HG02973 (cell line): ENCODE measurements around the gene SERPINB13.
"Not testable (repeated sequence)": the region's sequence is repeated elsewhere in the genome, so short reads cannot be mapped to it uniquely, and the experiment has no call there.

Experiments used
- ATAC-seq: cut with Tn5 transposase; IDR thresholded peaks from one replicate; pipeline ENCODE4 v1.9.1; 2021; ENCODE audit warnings: moderate library complexity; ENCODE audit not compliant: unreplicated experiment

Gene SERPINB13

DNA sequence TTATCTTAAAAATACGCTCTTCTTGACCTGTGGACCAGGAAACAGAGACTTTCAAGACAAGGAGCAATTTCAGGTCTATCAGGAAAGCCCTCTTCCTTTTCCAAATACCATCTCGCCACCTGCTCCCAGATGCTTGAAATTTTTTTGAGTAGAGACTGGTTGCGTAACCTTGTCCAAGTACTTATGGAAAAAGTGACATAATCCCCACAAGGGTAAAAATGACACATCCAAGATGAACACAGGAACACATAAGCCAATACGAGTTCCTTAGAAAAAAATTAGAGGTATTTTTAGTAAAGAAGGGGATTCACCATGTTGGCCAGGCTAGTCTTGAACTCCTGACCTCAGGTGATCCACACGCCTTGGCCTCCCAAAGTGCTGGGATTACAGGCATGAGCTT lies 1.8 kb downstream of the SERPINB13 start:
- no peak for ATAC-seq

DNA sequence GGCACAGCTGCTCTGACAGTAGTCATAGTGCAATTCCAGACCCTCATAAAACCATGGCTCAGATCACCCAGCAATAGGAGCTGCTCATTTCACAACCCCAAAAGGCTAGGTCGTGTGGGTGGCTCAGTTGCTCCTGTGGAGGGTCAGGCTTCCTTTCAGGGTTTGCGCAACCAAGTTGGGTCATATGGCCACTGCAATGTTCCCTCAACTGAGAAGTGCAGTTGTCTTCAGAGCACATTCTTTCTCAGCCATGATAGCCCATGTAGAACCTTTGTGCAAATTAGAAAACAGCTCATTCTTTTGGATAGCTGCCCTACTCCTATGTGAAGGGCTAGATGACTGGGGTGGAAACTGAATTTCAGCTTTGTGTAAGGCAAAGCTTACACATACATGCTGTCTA lies 3.2 kb downstream of the SERPINB13 start:
- ATAC-seq = no peak

DNA sequence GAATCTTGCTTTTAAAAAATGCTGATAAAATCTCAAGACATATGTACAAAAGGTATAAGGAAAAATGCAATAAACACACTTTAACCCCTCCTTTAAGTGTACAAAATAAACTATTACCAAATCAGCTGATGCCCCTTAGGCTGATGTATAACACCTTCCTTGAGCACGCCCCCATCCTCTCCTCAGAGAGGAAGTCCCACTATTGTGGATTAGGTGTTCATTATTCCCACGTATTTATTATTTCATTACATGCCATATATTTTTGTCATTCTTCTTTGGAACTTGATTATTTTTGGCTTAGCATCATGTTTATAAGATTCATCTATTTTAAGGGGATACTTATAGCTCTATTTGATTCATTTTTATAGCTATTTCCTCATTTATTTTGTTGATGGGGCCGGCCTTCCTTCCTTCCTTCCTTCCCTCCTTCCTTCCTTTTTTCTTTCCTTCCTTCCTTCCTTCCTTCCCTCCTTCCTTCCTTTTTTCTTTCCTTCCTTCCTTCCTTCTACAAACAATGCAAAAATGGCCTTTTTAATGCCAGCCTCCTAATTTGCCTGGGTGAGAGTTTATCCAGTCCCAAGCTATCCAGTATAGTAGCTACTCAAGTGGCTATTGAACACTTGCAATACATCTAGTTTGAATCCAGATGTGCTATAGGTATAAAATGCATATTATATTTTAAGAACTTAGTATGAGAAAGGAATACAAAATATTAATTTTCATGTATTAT lies 4.0 kb downstream of the SERPINB13 start:
- no peak for ATAC-seq

DNA sequence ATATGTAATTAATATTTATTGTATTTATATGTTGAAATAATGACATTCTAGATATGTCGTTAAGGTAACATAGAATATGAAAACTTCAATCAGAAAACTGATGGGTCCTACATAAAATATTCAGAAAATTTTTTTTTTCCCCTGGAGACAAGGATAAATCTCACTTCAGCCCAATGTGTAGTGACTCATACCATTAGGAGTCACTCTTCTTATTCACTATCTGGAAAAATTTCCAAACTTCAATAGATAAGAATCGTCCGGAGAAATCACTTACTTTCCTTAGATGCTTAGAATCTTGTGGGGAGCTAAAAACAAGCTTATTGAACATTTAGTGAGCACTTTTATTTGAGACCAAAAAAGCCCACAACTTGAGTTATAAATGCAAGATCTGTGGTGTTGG lies 4.6 kb downstream of the SERPINB13 start:
- no peak for ATAC-seq

DNA sequence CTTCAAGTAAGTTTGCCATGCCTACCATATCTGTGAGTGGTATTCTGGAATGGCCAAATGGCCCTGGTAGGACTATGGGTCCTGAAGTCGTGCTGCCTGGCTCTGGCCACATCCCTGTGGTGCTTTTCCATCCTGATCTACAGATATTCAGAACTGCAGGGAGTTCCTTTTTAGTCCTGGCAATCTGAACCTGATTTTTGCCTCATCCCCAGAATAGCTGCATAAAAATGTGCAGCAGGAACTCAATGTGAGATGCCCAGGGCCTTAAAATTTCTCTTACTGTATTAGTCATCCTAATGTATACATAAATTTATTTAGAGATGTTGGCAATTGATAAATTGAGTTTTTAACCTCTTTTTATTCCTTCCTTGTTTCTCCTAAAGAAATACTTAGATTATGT lies 5.3 kb downstream of the SERPINB13 start:
- ATAC-seq = no peak

DNA sequence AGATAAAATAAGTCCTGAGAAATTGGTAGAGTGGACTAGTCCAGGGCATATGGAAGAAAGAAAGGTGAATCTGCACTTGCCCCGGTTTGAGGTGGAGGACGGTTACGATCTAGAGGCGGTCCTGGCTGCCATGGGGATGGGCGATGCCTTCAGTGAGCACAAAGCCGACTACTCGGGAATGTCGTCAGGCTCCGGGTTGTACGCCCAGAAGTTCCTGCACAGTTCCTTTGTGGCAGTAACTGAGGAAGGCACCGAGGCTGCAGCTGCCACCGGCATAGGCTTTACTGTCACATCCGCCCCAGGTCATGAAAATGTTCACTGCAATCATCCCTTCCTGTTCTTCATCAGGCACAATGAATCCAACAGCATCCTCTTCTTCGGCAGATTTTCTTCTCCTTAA lies 9.8 kb downstream of the SERPINB13 start:
- ATAC-seq = no peak

DNA sequence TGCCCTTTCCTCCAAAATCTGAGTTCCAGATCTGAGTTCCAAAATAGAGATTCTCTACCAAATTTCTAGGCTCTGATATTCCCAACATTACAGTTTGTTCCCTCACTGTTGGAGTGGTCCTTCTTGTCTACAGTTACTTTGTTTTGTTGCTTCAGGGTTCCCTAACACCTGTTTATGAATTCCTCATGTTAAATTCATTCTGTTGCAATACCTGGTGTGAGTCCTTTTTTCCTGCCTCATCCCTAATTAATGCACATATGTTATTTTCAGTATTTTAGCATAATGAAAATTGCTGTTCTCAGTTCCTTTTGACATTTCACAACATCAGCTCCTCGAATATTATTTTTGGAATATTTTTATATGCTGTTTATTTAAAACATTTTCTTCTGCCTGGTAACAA lies 16.2 kb downstream of the SERPINB13 start:
- ATAC-seq = no peak

DNA sequence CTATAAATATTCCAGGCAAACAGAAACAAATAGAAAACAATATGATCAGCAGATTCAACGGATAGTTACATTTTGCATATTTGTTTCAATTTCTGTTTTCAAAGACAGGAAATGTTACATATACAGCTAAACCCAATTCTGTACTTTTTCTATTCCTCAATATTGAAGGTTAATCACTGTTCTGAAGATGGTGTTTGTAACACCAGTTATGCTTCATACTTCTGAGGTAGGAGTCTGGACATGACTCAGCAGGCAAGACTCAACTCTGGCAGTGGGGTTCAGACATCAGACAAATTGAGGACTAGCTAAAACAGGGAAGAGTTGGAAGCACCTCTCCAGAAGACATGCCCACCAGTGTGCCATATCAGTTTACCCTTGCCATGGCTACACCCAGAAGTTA lies 16.6 kb downstream of the SERPINB13 start:
- ATAC-seq = peak; percentile 95

DNA sequence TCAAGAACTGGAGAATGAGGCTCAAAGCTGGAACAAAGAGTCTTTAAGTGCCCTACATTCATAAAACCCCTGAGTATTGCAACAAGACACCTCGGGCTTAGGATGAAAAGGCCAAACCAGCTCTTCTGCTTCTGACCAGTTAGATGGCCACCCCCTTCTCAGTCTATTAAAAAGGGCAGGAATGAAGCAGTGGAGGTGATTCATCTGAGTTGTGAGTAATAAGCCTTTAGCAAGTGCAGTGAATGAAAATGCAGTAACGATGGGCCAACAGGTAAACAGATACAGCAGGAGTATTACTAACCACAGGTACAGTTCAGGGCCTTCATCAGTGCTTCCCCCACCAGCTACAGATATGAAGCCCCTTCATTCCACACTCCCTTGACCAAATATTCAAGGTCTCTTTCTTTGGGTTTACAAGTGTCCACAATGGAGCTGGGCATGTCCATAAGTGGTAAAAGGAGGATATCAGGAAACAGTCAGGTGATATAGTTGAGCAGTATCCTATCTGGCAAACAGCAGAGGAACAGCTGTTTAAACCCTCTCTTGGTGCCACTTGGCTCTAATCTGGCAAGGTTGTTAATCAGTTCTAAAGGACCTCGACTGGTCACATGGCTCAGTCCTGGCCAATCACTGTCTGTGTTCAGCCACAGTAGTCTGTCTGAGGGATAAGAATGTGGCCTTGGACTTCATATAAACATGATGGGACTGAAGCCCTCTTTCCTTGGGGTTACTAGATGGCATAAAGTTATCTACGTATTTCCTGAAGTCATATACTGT lies 17.8 kb downstream of the SERPINB13 start:
- no peak for ATAC-seq

DNA sequence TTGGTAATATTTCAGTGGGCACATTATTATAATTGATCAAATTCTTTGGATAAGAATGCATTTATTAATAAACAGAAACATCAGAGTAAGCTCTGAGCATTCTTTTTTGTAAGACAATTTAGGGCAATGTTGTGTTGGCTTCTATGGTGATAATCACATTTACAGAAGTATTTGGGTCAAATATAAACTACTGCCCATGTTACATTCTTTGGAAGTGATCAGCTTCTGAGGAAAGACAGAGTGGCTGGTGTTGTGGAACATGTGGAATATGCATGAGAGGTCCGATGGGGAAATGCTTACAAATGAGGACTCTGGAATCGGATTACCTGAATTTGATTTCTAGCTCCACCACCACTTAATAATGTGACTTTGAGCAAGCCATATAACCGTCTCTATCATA lies 19.4 kb downstream of the SERPINB13 start:
- no peak for ATAC-seq

DNA sequence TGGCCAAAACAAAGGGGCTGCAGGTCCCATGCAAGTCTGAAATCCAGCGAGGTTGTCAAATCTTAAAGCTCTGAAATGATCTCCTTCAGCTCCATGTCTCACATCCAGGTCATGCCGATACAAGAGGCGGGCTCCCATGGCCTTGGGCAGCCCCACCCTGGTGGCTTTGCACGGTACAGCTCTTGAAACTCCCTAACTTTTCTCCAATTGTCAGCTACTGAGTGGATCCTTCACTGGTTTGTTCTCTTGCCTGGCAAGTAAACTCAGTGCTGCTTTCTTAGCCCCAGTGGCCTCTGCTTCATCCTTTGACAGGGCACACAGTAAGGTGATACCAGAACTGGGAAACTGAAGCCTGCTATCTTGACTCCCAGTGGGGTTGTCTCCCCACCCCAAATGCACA lies 26.3 kb downstream of the SERPINB13 start:
- ATAC-seq = no peak

DNA sequence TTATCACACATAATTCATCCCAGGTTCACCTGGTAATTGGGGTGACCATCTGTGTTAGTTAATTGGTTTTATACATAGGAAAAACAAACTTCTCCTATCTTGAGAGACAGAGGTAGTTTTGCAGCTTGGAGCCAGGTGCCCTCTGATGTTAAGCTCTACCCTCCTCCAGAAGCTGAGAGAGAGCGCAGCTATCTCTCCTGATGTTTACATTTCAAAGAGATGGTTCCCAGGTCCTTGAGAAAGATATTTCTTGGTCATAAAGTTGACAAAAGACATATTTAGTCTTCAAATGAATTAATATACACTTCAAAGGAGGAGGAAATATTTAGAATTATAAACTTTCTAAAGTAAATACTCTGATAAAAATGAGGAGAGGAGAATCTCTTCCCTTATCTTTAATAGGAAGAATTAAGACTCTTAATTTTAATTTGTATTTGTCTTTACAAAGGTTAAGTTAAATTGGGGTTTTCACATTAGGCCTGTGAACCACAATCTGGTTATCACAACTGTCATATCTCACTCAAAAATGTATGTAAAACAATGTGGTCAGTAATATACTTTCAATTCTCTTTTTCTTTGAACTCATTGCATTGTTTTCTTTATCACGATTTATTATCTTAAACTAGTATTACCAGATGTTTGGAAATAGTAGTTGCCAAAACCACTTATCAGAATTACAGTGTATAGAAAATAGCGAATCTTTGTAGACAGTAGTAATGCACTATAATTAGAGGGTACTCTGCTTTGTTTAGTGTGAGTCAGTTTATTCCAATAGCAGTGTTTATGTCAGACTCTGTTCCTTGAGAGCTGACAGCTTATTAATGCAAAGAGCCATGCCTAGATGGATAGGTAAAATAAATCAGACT lies 30.1 kb downstream of the SERPINB13 start:
- ATAC-seq = peak; percentile 86

DNA sequence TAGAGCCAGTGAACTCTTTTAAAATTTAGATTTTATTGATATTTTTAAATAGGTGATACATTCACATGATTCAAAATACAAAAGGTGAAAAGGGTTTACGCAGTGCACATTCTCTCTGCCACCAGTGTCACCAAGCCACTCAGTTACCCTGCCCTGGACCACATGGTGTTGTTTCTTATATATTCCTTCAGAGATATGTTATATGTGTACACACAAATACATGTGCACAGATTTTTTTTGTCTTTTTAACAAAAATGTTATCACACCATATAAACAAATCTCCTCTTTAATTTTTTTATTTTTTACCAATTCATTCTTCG lies 30.7 kb downstream of the SERPINB13 start:
- no peak for ATAC-seq

DNA sequence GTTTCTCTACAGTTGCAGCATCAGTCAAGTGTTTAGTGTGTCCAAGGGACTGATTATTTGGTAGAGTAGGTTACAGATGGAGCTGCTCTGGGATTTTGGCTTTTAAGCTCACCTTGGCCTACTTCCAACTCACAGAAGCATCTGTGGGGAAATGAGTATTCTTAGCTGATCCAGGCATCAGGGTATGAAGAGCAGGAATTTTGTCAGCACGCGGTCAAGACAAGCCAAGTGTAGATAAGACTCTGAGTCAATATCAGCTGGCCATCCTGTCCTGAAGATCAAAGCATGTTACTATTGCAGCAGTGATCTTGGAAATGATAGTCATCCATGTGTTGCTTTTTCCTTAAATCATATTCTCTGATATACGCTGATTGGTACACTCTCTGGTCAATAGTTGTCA lies 32.5 kb downstream of the SERPINB13 start:
- ATAC-seq = no peak

DNA sequence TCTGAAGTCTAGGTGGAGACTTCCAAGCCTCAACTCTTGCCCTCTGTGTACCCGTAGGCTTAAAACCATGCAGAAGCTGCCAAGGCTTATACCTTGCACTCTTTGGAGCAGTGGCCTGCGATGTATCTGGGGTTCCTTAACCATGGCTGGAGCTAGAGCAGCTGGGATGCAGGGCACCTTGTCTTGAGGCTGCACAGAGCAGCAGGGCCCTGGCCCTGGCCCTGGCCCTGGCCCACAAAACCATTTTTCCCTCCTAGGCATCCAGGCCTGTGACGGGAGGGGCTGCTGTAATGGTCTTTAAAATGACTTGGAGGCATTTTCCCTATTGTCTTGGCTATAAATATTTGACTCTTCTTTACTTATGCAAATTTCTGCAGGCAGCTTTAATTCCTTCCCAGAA lies 37.7 kb downstream of the SERPINB13 start:
- ATAC-seq = no peak

DNA sequence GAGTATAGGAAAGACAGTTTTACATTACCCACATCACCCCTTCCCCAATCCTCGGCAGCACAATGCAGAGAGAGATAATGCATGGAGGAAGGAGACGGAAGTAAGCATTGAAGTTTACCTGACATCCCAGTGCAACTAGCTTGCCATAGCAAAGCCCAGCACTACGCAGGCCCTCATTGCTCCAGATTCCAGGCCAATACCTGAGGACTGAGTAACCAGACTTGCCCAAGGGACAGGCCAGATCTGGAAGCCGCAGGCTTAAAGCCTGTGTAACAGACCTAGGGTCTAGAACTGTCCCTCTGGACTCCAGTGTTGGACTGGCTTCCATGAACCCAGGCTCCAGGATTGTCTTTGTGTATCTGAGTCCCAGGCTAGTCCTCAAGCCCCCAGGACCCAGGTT lies 39.3 kb downstream of the SERPINB13 start:
- ATAC-seq = no peak

DNA sequence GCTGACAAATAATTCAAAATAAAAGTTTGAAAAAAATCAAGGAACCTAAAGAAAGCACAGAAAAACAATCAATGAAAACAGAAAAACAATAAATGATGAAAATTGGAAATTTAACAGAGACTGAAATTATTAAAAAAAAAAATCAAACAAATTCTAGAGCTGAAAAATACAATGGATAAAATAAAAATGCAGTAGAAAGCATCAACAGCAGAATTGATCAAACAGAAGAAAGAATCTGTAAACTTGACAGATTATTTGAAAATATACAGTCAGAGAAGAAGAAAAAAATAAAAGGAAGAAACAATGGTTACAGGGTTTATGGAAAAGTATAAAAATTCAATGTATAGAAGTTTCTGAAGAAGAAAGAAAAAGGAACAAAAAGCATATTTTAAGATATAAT lies 40.7 kb downstream of the SERPINB13 start:
- ATAC-seq = no peak

DNA sequence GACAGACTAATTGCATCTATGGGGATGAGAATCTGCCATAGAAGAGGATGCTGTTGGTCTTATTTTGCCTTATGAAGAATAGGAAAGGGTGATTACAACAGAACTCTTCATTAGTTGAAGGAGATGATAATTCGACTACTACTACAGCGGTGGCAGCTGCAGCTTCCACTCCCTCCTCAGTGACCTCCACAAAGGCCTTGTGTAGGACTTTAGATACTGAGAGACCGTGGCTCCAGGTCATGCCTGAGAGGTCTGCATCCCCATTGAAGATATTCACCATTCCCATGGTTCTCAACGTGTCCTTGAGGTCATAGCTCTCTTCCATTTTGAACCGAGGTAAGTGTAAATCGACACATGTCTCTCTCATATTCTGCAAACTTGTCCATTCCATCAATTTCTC lies 50.6 kb downstream of the SERPINB13 start:
- no peak for ATAC-seq

DNA sequence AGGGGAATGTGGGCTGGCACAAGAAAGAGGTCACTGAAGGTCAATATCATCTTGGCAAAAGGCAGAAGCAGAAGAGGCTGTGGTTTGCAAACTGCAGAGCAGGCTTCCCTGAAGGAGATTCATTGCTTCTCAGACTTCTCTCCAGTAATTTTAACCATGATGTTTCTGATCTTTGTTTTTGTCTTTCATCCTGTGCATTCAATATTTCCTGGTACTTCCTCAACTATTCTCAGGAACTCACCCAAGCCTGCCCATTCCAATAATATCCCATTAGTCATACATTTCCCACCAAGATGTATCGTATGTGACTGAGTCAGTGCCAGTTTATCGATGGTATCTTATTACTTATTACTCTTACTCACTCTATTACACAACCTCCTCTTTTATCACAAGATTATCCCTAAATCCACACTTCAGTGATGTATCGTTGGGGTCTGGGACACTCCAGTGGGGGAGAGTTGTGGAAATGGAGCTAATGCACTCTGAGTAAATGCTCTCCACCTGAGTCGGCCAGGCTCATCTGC lies 54.1 kb downstream of the SERPINB13 start:
- not testable (repeated sequence) for ATAC-seq

DNA sequence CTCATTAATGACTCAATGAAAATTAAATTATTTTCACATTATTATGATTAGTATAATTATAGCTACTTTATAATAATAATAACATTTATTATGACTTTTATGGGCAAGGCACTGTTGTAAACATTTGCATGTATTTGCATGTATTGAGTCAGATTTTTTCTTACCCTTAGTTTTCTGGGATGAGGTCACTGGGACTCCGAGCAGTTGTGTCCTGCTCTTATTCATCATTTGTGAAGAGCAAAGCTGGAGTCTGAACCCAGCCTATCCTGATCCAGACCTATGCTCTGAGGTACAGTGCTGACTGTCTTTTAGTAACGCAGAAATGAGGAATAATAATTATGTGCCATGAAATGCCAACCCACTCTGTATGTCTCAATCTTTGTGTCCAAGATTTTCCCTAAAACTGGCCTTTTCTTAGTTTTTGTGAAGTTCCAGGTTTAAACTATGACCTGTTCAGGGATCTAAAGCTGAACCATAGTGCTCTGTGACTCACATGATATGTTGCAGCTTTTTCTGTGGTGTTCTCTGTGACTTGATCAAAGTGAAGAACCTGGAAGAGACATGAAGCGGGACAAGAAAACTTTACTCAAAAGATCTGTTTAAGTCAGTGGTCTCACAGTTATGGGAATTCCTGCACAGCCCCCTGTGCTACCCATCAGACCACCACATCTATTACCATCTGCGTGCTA lies 55.7 kb downstream of the SERPINB13 start:
- not testable (repeated sequence) for ATAC-seq

DNA sequence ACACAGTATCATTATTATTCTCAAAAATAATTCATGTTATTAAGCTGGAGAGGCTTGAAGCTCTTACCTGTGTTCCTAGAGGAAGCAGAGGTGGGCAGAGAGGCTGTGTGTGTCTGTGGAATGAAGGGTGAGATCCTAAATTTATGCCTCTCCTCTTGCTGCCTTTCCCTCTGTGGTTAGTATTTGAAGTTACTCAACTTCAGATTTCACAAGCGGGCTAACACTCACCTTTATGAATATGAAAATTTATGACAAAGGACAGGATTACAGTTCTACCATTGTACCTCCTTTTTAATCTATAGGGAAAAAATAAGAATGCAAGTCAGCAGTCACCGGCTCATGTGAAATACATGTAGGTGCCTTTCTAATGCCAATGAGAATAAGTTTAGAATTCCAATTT lies 57.0 kb downstream of the SERPINB13 start, which contains the start of gene SERPINB4:
TSS of gene SERPINB4 (minus strand) at position 115 of the 400 bp plus-strand sequence. CDS start 679 bp downstream, outside the sequence.
- ATAC-seq = not testable (repeated sequence)
